CD4-positive, CD25-positive, alpha-beta regulatory T cell (primary cell): ENCODE data around the gene IL33. TPM values are rescaled to one million over a fixed set of nuclear protein-coding genes. Genes with fewer than 3 reads are reported as not detected.

Experiments
- ATAC-seq, 2 donors: fragments of 150-1000 bp; cut with Tn5 transposase; one replicate each; pipeline ENCODE4 v1.10.0; 2021; ENCODE audit warnings: low read depth in 2 of 2, moderate number of reproducible peaks in 2 of 2, moderate library complexity in 1 of 2
- DNase-seq, 3 donors: peaks; one replicate each; pipeline versions ENCODE4 v3.0.0 to v3.0.0-alpha.2; 2012 to 2022; ENCODE audit warnings: mixed read lengths in 1 of 3
- H3K27ac ChIP-seq: one replicate; pipeline ENCODE4 v1.7.0; 2013; ENCODE audit warnings: mild to moderate bottlenecking, low read length; ENCODE audit not compliant: insufficient read depth, poor library complexity, severe bottlenecking
- H3K27me3 ChIP-seq: one replicate; pipeline ENCODE4 v1.7.0; 2013; ENCODE audit warnings: low read length; ENCODE audit not compliant: control insufficient read depth, insufficient read depth
- H3K36me3 ChIP-seq: one replicate; pipeline ENCODE4 v1.7.0; 2013; ENCODE audit warnings: mild to moderate bottlenecking, low read length, moderate library complexity; ENCODE audit not compliant: control insufficient read depth, insufficient read depth
- H3K4me1 ChIP-seq: 2 replicates; pipeline ENCODE4 v1.7.0; 2013; ENCODE audit warnings: mild to moderate bottlenecking, low read length; ENCODE audit not compliant: insufficient read depth, control insufficient read depth, poor library complexity, severe bottlenecking
- H3K4me3 ChIP-seq: one replicate; pipeline ENCODE4 v1.7.0; 2013; ENCODE audit warnings: low read depth, mild to moderate bottlenecking, low read length, moderate library complexity
- H3K9me3 ChIP-seq, 2 experiments: 1 replicate in 1 of 2; 2 replicates in 1 of 2; pipeline ENCODE4 v1.7.0; 2013; ENCODE audit warnings: low read length in 2 of 2, mild to moderate bottlenecking in 1 of 2, moderate library complexity in 1 of 2; ENCODE audit not compliant: control insufficient read depth in 2 of 2
- H3K27ac Mint-ChIP-seq, 3 donors: one replicate each; pipeline ENCODE4 v1.8.0; 2020 to 2022; ENCODE audit warnings: mild to moderate bottlenecking in 3 of 3, mixed read lengths in 3 of 3, moderate library complexity in 2 of 3
- H3K27me3 Mint-ChIP-seq: one replicate; pipeline ENCODE4 v1.8.0; 2022; ENCODE audit warnings: mild to moderate bottlenecking, mixed read lengths
- H3K36me3 Mint-ChIP-seq: one replicate; pipeline ENCODE4 v1.8.0; 2020; ENCODE audit warnings: mixed read lengths
- H3K4me1 Mint-ChIP-seq, 4 donors: one replicate each; pipeline ENCODE4 v1.8.0; 2020 to 2022; ENCODE audit warnings: mixed read lengths in 4 of 4, mild to moderate bottlenecking in 1 of 4
- H3K4me3 Mint-ChIP-seq, 4 donors: one replicate each; pipeline ENCODE4 v1.8.0; 2020 to 2022; ENCODE audit warnings: mild to moderate bottlenecking in 4 of 4, mixed read lengths in 4 of 4, moderate library complexity in 3 of 4
- H3K9me3 Mint-ChIP-seq, 7 donors: one replicate each; pipeline ENCODE4 v1.8.0; 2020 to 2022; ENCODE audit warnings: mixed read lengths in 7 of 7, mild to moderate bottlenecking in 3 of 7, moderate library complexity in 2 of 7
- polyA plus RNA-seq, 4 donors: library from polyadenylated mRNA; unstranded; fragments of 300-500 nt; fragmentation: Illumina TruSeq; gene quantifications; one replicate each; pipeline ENCODE4 v1.2.3, GENCODE V29; 2021
- total RNA-seq: library from RNA; stranded (reverse); gene quantifications from one replicate; pipeline ENCODE4 v1.2.3, GENCODE V29; 2022

The IL33 gene
- total and polyA plus RNA-seq, 5 donors from 2014 or later, result not detected

DNA sequence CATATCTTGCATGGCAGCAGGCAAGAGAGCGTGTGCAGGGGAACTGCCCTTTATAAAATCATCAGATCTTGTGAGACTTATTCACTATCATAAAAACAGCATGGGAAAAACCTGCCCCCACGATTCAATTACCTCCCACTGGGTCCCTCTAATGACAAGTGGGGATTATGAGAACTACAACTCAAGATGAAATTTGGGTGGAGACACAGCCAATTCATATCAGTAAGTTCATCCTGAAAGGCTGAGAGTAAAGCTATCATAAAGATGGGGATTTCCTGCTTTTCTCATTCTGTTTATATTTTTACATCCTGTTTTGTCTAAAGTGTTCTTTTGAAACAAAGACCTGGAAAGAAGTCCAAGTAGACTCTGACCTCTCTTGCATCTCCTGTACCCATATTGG lies 28.9 kb upstream of the IL33 start:
- H3K27me3 ChIP-seq, result peaks cover 1% of the 10 kb centered on the region
- DNase-seq (no peak), ATAC-seq (no peak)
- H3K4me1 ChIP-seq, result no peaks in the 10 kb centered on the region
- Mint-ChIP-seq H3K4me3 (no peak overlapping the region), H3K9me3 (peaks cover 0 to 4% (median 0%) of the 10 kb centered on the region in 7 donors), H3K27me3 (peaks cover 32% of the 10 kb centered on the region), H3K36me3 (no peaks in the 10 kb centered on the region), H3K27ac (no peak overlapping the region), H3K4me1 (peaks cover 0 to 3% (median 0%) of the 10 kb centered on the region in 4 donors)
- H3K36me3 ChIP-seq, result no peaks in the 10 kb centered on the region
- H3K9me3 ChIP-seq, result no peaks in the 10 kb centered on the region
- no peak overlapping the region for H3K4me3 ChIP-seq
- no peak overlapping the region for H3K27ac ChIP-seq

- Histone ChIP-seq H3K27ac (no peak overlapping the region), H3K4me3 (no peak overlapping the region), H3K27me3 (peaks cover 1% of the 10 kb centered on the region), H3K4me1 (no peaks in the 10 kb centered on the region), H3K9me3 (no peaks in the 10 kb centered on the region), H3K36me3 (no peaks in the 10 kb centered on the region)
- no peak overlapping the region for H3K27ac Mint-ChIP-seq
- ATAC-seq (no peak), DNase-seq (no peak)
- peaks cover 0 to 3% (median 0%) of the 10 kb centered on the region in 4 donors for H3K4me1 Mint-ChIP-seq
- H3K9me3 Mint-ChIP-seq, result peaks cover 0 to 4% (median 0%) of the 10 kb centered on the region in 7 donors
- peaks cover 32% of the 10 kb centered on the region for H3K27me3 Mint-ChIP-seq
- no peaks in the 10 kb centered on the region for H3K36me3 Mint-ChIP-seq
- no peak overlapping the region for H3K4me3 Mint-ChIP-seq
Observed at GRCh38 chr9:6187272-6187671, 28.3 kb upstream of the IL33 start.

DNA sequence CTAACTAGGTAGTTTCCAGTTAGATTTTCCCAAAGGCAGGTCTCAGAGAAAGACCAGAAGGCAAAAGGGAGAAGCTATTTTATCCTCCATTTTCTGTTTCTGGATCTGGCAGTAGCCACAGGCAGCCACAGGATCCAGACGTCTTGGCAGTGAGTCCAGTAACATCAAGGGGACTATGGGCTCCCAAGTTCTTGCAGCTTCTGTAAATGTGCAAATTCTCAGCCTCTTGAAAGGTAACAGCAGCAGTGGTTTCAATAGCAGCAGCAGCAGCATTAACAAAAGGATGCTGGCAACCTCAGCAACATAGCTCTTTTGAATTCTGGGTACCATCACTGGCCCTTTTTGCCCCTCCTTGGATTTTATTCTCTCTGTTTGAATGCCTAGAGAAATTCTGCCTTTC lies 27.1 kb upstream of the IL33 start:
- DNase-seq (no peak), ATAC-seq (no peak)
- Histone ChIP-seq H3K36me3 (no peaks in the 10 kb centered on the region), H3K4me3 (no peak overlapping the region), H3K9me3 (no peaks in the 10 kb centered on the region), H3K27ac (no peak overlapping the region), H3K4me1 (no peaks in the 10 kb centered on the region), H3K27me3 (peaks cover 1% of the 10 kb centered on the region)
- Mint-ChIP-seq H3K9me3 (peaks cover 0 to 4% (median 0%) of the 10 kb centered on the region in 7 donors), H3K36me3 (no peaks in the 10 kb centered on the region), H3K4me3 (no peak overlapping the region), H3K27me3 (peaks cover 32% of the 10 kb centered on the region), H3K4me1 (peaks cover 0 to 3% (median 0%) of the 10 kb centered on the region in 4 donors), H3K27ac (no peak overlapping the region)

- Mint-ChIP-seq H3K4me1 (peaks cover 0 to 3% (median 0%) of the 10 kb centered on the region in 4 donors), H3K36me3 (no peaks in the 10 kb centered on the region), H3K27ac (no peak overlapping the region), H3K4me3 (no peak overlapping the region), H3K9me3 (peaks cover 0 to 4% (median 0%) of the 10 kb centered on the region in 7 donors), H3K27me3 (peaks cover 32% of the 10 kb centered on the region)
- no peaks in the 10 kb centered on the region for H3K4me1 ChIP-seq
- H3K27ac ChIP-seq, result no peak overlapping the region
- H3K9me3 ChIP-seq, result no peaks in the 10 kb centered on the region
- no peak for DNase-seq
- H3K36me3 ChIP-seq, result no peaks in the 10 kb centered on the region
- no peak overlapping the region for H3K4me3 ChIP-seq
- peaks cover 1% of the 10 kb centered on the region for H3K27me3 ChIP-seq
- ATAC-seq, result no peak
Observed at GRCh38 chr9:6188906-6189305, 26.7 kb upstream of the IL33 start.

DNA sequence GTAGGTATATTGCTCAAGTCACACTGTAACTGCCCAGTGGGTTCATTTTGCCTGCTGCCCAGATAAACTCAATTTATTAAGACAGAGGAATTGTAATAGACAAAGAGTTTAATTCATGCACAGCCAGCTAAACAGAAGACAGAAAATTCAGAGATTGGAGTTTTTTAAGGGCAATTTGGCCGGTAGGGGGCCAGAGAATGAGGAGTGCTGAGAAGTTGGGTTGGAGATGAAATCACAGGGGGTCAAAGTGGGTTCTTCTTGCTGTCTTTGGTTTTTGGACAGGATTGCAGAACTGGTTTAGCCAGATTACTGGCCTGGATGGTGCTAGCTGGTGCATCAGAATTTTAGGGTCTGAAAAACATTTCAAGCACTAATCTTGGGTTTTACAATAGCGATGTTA lies 20.7 kb upstream of the IL33 start:
- no peak overlapping the region for H3K27ac Mint-ChIP-seq
- no peaks in the 10 kb centered on the region for H3K36me3 Mint-ChIP-seq
- peaks cover 0 to 3% (median 0%) of the 10 kb centered on the region in 7 donors for H3K9me3 Mint-ChIP-seq
- Histone ChIP-seq H3K27ac (no peak overlapping the region), H3K27me3 (no peaks in the 10 kb centered on the region), H3K4me1 (no peaks in the 10 kb centered on the region), H3K4me3 (no peak overlapping the region), H3K9me3 (no peaks in the 10 kb centered on the region), H3K36me3 (no peaks in the 10 kb centered on the region)
- DNase-seq (no peak), ATAC-seq (no peak)
- H3K27me3 Mint-ChIP-seq, result peaks cover 14% of the 10 kb centered on the region
- H3K4me3 Mint-ChIP-seq, result no peak overlapping the region
- no peaks in the 10 kb centered on the region for H3K4me1 Mint-ChIP-seq

- no peaks in the 10 kb centered on the region for H3K36me3 Mint-ChIP-seq
Observed at GRCh38 chr9:6195714-6196360, 19.8 kb upstream of the IL33 start.

GRCh38 chr9:6197330-6197729 lies 18.3 kb upstream of the IL33 start:
- no peaks in the 10 kb centered on the region for H3K36me3 Mint-ChIP-seq
- H3K27me3 ChIP-seq, result no peaks in the 10 kb centered on the region
- H3K27ac Mint-ChIP-seq, result no peak overlapping the region
- no peak overlapping the region for H3K27ac ChIP-seq
- H3K4me3 ChIP-seq, result no peak overlapping the region
- H3K4me1 ChIP-seq, result no peaks in the 10 kb centered on the region
- DNase-seq, result no peak
- ATAC-seq, result no peak
- no peaks in the 10 kb centered on the region for H3K4me1 Mint-ChIP-seq
- peaks cover 0 to 5% (median 0%) of the 10 kb centered on the region in 7 donors for H3K9me3 Mint-ChIP-seq
- H3K9me3 ChIP-seq, result no peaks in the 10 kb centered on the region
- peaks cover 4% of the 10 kb centered on the region for H3K27me3 Mint-ChIP-seq
- H3K4me3 Mint-ChIP-seq, result no peak overlapping the region
- no peaks in the 10 kb centered on the region for H3K36me3 ChIP-seq

More at GRCh38 chr9:6195714-6196360, 19.8 kb upstream of the IL33 start:
- Histone ChIP-seq H3K4me3 (no peak overlapping the region), H3K9me3 (no peaks in the 10 kb centered on the region), H3K36me3 (no peaks in the 10 kb centered on the region), H3K27me3 (no peaks in the 10 kb centered on the region), H3K27ac (no peak overlapping the region), H3K4me1 (no peaks in the 10 kb centered on the region)
- Mint-ChIP-seq H3K9me3 (peaks cover 0 to 5% (median 0%) of the 10 kb centered on the region in 7 donors), H3K27me3 (peaks cover 8% of the 10 kb centered on the region), H3K27ac (no peak overlapping the region), H3K4me1 (no peaks in the 10 kb centered on the region), H3K4me3 (no peak overlapping the region)
- no peak for ATAC-seq
- DNase-seq, result no peak

DNA sequence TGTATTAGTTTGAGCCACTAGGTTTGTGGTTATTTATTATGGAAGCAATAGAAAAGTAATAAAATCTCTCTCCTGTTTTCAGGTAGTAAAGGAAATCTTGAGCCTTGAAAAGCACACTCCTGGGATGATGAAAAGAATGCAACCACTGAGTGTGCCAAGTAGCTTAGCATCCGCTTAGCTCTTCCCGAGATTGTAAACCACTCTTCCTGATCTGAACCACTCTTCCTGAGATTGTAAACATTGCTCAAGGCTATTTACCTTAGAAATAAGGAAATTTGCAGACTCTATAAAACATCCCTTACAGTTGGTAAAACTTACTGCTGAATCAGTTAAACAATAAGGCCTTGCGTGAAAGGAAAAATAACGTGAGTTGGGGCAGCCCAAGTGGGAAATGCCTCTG lies 17.4 kb upstream of the IL33 start:
- Histone ChIP-seq H3K27me3 (no peaks in the 10 kb centered on the region), H3K36me3 (no peaks in the 10 kb centered on the region), H3K4me3 (no peak overlapping the region), H3K9me3 (no peaks in the 10 kb centered on the region), H3K4me1 (no peaks in the 10 kb centered on the region), H3K27ac (no peak overlapping the region)
- DNase-seq, result no peak
- H3K9me3 Mint-ChIP-seq, result peaks cover 0 to 5% (median 0%) of the 10 kb centered on the region in 7 donors
- H3K27ac Mint-ChIP-seq, result no peak overlapping the region
- H3K4me1 Mint-ChIP-seq, result no peaks in the 10 kb centered on the region
- no peaks in the 10 kb centered on the region for H3K36me3 Mint-ChIP-seq
- ATAC-seq, result no peak
- H3K27me3 Mint-ChIP-seq, result peaks cover 4% of the 10 kb centered on the region
- no peak overlapping the region for H3K4me3 Mint-ChIP-seq
